NCI-H82 treated with DMSO at 0.1 percent for 48 hours (cell line): ENCODE data around the gene ANKRD55.
"Not testable (repeated sequence)": the region's sequence is repeated elsewhere in the genome, so short reads cannot be mapped to it uniquely, and the experiment has no call there.

Experiments
- DNase-seq: peaks from one replicate; lab custom pipeline; 2025; ENCODE audit not compliant: unreplicated experiment; lab: John Stamatoyannopoulos, UW

Gene ANKRD55

GRCh38 chr5:56083286-56083854 lies 149.8 kb downstream of the ANKRD55 start:
- DNase-seq: no peak

- DNase-seq: not testable (repeated sequence)
These were observed 152.0 kb downstream of the ANKRD55 start for GRCh38 chr5:56081053-56081642.

GRCh38 chr5:56080375-56081052 lies 152.6 kb downstream of the ANKRD55 start:
- no peak for DNase-seq

GRCh38 chr5:56079157-56079500 lies 154.0 kb downstream of the ANKRD55 start:
- not testable (repeated sequence) for DNase-seq

GRCh38 chr5:56078278-56079156 lies 154.6 kb downstream of the ANKRD55 start:
- DNase-seq: no peak

GRCh38 chr5:56077796-56078233 lies 155.3 kb downstream of the ANKRD55 start:
- no peak for DNase-seq

- DNase-seq: no peak
These were observed 156.6 kb downstream of the ANKRD55 start for GRCh38 chr5:56076486-56076885.

- DNase-seq: no peak
These were observed 157.8 kb downstream of the ANKRD55 start for GRCh38 chr5:56075361-56075760.

GRCh38 chr5:56072863-56073766 lies 160.0 kb downstream of the ANKRD55 start:
- DNase-seq: no peak

- no peak for DNase-seq
These were observed 161.7 kb downstream of the ANKRD55 start for GRCh38 chr5:56071470-56071869.

- no peak for DNase-seq
These were observed 162.2 kb downstream of the ANKRD55 start for GRCh38 chr5:56070851-56071465.

- no peak for DNase-seq
These were observed 163.4 kb downstream of the ANKRD55 start for GRCh38 chr5:56069652-56070226.

GRCh38 chr5:56066931-56067450 lies 166.1 kb downstream of the ANKRD55 start:
- no peak for DNase-seq

GRCh38 chr5:56064984-56065383 lies 168.1 kb downstream of the ANKRD55 start:
- DNase-seq: no peak

GRCh38 chr5:56060276-56061110 lies 172.6 kb downstream of the ANKRD55 start:
- DNase-seq: no peak

GRCh38 chr5:56059854-56060253 lies 173.3 kb downstream of the ANKRD55 start:
- DNase-seq: no peak

GRCh38 chr5:56056875-56057274 lies 176.3 kb downstream of the ANKRD55 start:
- no peak for DNase-seq

GRCh38 chr5:56055859-56056258 lies 177.3 kb downstream of the ANKRD55 start:
- no peak for DNase-seq

- no peak for DNase-seq
These were observed 177.8 kb downstream of the ANKRD55 start for GRCh38 chr5:56055287-56055686.
